NCI-H524 treated with DMSO at 0.1 percent for 48 hours (cell line): Measurements from ENCODE around the gene CYP2W1.
"Not testable (repeated sequence)": the region's sequence is repeated elsewhere in the genome, so short reads cannot be mapped to it uniquely, and the experiment has no call there.

ENCODE experiments used
- DNase-seq: peaks from one replicate; lab custom pipeline; 2025; lab: John Stamatoyannopoulos, UW

Gene CYP2W1, protein sequence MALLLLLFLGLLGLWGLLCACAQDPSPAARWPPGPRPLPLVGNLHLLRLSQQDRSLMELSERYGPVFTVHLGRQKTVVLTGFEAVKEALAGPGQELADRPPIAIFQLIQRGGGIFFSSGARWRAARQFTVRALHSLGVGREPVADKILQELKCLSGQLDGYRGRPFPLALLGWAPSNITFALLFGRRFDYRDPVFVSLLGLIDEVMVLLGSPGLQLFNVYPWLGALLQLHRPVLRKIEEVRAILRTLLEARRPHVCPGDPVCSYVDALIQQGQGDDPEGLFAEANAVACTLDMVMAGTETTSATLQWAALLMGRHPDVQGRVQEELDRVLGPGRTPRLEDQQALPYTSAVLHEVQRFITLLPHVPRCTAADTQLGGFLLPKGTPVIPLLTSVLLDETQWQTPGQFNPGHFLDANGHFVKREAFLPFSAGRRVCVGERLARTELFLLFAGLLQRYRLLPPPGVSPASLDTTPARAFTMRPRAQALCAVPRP

DNA sequence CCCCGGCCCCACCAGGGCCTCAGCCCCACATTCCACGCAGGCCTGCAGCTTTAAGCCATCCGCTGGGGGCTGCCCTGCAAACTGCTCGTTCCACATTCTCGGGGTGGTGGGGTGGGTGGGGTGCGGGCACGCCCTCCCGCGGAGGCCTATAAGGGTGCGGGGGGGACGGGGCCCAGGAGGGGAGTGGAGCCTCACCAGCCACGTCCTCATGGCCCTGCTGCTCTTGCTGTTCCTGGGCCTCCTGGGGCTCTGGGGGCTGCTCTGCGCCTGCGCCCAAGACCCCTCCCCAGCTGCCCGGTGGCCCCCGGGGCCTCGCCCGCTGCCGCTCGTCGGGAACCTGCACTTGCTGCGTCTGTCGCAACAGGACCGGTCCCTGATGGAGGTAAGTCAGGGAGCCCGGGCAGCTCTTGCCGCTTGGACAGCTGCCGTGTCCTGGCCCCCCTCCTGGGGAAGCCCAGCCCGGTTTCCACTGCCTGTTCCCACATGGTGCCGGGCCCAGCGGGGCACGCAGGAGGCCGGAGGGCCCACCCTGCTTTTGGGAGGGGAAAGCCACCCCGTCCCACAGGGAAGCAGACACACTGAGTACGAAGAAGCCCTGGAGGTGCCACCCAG lies at the start of gene CYP2W1:
CYP2W1 (plus strand) TSS at position 178 of the 612 bp plus-strand sequence; CDS start at position 209, 31 bp downstream.
- no peak for DNase-seq

DNA sequence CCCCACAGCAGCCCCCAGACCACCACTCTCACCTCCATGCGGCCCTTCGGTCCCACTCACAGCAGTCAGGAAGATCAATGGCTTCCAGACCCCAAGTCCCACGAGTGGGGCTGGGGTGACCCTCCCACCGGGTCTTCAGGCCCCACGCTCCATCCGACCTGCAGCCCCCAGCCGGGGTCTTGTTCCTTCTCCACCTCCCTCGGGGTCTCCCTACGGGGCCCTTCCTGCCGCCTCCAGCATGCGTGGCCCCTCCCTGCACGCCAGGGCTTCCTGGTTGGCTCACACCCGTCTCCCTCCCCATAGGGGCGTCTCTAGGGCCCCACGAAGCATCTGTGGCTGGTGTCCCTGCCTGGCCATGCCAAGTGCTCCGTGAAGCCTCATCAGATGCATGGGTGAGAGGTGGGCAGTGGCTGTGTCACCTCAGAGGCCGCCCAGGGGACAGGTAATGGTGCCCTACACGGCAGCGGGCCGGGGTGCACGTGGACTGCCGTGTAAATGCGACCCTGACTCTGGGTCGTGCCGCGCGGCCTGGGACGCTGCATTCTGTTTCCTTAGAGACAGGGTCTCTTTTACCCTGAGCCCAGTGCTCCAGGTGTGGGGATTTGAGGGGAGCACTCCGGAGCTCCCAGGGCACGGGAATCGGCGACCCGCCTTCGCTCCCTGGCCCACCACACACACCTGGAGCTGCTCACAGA lies 48.4 kb upstream of the CYP2W1 start:
- DNase-seq = no peak

DNA sequence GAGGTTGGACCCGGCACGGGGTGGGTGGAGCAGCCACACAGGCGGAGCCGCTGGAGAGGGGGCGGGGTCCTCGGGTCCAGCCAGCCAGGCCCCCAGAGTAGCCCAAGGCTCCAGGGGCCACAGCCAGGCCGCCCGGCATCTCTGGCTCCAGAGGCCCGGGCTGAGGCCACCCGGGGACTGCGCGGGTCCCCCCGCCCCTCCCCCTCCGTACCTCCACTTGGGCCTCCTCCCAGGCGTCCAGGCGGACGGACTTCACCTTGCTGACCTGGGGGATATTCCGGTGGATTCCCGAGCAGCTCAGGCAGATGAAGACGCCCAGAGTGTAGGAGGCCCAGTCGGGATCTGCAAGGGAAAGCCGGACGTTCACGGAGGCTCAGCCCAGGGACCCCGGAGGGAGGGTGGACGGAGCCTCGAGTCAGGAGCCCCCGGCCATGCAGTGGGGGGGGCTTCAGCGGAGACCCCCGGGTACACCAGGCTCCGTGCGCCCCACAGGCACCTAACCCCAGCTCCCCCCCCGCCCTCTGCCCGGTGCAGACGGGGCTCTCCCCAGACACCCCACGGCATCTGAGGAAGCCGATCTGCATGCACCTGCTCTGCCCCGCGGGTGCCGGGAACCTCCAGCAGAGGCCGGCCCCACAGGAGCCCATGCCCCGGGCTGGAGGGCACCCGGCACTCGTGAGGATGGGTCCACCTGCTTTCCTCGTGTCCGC lies 47.7 kb upstream of the CYP2W1 start:
- DNase-seq = no peak

DNA sequence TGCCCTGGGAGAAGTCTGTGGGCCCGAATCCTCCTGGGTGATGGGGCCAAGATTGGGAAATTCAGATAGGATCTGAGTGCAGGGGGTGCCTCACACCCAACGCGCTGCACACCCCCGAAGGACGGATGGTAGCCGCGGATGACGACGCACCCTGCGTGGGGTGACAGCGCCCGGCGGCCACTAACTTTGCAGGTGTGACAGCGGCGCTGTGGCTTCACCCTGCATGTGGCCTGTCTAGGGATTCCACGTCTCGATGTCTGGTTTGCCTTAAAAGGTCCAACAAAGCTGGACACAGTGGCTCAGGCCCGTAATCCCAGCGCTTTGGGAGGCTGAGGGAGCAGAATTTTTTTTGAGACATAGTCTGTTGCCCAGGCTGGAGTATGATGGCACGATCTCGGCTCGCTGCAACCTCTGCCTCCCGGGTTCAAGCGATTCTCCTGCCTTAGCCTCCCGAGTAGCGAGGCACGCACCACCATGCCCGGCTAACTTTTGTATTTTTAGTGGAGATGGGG lies 47.1 kb upstream of the CYP2W1 start:
- no peak for DNase-seq

DNA sequence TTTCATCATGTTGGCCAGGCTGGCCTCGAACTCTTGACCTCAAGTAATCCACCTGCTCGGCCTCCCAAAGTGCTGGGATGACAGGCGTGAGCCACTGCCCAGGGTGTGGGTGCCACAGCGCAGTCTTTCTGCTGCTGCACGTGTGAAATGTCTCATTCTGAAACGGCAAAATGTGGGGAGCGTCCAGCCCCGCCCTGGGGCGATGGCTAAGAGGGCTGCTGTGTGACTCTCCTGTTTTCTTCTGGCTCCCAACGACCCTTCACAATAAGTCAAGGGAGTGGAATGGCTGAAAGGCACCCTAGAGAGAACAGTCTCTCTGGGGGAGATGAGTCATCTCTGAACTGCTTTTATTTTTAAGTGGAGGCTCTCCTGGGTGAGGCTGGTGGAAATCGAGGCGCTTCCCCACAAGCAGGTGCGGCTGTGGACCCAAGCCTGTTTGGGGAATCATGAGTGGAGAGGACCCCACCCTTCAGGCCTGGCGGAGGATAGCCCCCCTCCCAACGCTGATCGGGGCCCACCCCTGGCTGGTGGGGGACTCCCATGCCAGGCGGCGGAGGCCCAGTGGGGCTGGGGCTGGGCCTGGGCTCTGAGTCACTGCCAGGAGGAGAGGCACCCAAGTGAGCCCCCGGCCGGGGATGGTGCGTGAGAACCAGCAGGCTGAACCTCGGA lies 46.5 kb upstream of the CYP2W1 start:
- DNase-seq = no peak

DNA sequence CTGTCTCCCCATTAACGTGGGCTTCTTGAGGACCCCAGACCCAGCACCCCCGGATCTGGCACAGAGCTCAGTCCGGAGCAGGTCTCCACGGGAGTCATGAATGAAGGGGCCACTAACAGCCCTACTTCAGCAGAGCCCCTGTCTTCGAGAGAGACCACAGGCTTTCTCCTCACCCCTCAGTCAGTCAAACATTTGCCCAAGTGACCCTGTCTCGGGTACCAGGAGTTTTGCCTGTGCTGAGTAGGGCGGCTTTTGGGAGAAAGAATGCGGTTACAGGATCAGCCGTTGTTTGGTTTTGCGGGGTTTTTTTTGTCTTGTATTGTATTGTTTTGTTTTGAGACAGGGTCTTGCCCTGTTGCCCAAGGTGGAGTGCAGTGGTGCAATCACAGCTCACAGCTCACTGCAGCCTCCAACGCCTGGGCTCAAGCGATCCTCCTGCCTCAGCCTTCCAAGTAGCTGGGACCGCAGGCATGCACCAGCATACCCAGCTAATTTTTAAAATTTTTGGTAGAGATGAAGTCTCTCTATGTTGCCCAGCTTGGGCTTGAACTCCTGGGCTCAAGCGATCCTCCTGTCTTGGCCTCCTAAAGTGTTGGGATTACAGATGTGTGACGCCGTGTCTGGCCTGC lies 45.0 kb upstream of the CYP2W1 start:
- no peak for DNase-seq

DNA sequence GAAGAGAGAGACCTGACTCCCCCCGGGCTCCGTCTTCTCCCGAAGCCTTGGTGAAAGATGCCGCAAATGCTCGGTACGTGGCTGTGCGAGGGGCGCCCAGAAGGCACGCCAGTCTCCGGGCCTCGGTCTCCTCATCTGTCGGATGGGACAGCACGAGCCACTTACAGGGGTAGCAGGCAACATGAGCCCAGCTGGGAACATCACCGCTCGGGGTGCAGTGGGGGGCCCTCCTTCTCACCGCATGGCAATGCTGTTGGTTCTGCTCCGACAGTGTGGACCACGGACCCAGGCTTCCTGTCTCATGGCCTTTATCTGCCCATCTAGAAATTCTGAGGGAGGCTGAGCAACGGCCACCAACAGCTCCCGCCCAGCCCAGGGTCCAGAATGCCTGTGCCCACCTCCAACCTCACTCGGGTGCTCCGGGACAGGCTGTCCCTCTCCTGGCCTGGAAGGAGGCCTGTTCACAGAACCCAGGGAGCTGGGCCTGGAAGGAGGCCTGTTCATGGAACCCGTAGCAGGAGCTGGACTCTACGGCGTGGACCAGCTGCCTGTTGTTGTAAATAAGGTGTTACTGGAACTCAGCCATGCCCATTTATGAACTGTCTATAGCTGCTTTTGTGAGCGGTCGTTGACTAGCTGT lies 44.3 kb upstream of the CYP2W1 start:
- no peak for DNase-seq

DNA sequence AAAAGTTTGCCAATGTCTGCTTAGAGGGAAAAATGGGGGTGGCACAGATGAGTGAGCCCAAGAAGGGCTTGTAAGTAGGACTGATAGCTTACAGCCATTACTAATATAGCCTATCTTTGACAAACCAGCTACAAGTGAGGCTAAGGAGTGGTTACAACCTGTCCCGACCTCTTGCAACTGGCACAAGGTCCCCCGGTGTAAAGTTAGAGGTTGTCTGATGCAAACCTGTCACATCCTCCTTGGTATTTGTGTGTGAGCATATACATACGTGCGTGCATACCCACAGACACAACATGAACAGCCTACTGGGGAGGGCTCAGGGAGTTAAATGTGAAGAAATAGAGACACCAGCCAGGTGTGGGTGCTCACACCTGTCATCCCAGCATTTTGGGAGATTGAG lies 43.1 kb upstream of the CYP2W1 start:
- no peak for DNase-seq

DNA sequence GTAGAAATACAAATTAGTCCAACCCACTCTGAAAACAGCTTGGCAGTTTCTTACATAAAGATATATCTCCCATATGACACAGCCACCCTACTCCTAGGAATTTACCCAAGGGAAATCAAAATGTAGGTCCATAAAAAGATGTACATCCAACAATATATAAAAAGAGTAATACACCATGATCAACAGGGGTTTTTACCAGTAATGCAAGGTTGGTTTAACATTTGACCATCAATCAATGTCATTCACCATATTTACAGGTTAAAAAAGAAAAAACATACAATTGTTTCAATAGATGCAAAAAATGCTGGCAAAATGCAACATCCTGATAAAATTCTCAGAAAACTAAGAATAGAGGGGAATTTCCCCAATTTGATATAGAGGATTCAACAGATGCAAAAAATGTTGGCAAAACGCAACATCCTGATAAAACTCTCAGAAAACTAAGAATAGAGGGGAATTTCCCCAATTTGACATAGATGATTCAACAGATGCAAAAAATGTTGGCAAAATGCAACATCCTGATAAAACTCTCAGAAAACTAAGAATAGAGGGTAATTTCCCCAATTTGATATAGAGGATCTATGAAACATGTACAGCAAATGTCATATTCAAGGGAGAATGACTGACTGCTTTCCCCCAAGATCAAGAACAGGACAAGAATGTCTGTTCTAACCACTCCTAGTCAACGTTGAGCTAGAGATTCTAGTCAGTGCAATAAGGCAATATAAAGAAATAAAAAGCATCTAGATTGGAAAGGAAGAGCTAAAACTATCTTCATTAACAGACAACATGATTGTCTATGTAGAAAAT lies 42.2 kb upstream of the CYP2W1 start:
- DNase-seq = no peak

DNA sequence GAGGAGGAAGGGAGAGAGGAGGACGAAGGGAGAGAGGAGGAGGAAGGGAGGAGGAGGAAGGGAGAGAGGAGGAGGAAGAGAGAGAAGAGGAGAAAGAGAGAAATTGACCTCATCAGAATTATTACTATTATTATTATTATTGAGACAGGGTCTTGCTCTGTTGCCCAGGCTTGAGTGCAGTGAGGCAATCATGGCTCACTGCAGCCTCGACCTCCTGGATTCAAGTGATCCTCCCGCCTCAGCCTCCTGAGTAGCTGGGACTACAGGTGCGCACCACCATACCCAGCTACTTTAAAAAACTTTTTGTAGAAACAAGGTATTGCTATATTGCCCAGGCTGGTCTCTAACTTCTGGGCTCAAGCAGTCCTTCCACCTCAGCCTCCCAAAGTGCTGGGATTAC lies 39.2 kb upstream of the CYP2W1 start:
- DNase-seq = not testable (repeated sequence)

DNA sequence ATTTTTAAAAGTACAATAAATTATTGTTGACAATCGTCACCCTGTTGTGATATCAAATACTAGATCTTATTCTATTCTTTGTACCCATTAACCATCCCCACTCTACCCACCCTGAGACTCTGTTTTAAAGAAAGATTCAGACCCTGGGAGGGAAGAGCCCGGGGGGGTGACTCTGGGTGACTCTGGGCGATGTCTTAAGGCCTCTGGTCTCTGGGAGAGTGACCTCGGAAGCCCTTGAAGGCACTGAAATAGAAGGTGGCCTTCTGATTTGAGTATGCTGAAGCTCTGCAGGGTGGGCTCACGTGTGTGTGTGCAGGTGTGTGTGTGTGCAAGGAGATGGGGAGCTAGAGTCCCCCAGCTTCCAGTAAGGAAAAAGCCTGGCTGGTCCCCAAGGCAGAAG lies 38.2 kb upstream of the CYP2W1 start:
- no peak for DNase-seq

DNA sequence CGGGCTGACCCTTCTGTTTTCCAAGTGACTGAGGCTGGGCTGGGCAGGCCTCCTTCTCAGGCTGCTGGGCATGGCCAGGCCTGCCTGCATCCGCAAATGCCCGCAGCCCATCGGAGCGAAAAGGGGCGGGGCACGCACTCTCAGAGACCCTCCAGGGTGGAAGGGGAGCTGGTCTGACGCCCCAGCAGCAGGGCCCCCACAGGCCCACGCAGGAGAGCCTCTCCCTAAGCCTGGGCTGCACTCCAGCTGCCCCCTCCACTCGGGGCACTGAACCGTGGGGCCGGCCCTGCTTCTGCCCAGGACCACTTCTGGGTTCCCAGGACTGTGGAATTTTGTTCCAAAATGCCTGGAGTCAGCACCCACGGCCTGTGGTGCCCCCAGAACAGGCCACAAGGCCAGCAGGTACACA lies 37.8 kb upstream of the CYP2W1 start:
- DNase-seq = no peak

DNA sequence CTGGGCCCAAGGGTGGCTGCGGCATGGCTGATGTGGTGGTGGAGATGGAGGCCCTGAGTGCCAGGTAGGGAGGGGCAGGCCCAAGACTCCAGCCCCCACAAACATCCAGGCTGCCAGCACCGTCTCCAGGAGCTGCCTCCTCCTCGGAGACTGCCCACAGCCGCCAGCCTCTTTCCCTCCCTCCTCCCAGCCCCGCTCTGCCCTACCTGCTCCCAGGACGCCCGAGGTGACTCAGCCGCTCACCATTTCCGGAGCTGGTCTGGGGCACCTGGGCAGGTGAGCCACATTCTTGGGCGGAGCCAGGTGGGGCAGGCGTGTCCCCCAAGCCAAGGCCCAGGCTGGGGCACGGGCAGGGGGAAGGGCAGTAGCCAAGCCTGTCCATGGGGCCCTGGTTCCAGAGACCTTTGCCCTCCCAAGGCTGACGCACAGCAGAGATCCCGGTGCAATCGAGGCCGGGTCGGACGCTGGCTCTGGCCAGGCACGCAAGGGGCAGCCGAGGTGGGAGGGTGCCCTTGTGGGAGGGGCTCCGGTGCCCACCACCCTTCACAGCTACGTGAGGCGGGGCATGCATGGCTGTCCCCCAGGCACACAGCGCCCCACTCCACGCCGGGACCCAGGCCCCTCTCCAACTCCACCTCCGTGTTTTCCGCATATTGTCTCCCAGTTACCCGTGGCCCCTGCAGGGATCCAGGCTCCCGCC lies 37.3 kb upstream of the CYP2W1 start:
- DNase-seq = no peak

DNA sequence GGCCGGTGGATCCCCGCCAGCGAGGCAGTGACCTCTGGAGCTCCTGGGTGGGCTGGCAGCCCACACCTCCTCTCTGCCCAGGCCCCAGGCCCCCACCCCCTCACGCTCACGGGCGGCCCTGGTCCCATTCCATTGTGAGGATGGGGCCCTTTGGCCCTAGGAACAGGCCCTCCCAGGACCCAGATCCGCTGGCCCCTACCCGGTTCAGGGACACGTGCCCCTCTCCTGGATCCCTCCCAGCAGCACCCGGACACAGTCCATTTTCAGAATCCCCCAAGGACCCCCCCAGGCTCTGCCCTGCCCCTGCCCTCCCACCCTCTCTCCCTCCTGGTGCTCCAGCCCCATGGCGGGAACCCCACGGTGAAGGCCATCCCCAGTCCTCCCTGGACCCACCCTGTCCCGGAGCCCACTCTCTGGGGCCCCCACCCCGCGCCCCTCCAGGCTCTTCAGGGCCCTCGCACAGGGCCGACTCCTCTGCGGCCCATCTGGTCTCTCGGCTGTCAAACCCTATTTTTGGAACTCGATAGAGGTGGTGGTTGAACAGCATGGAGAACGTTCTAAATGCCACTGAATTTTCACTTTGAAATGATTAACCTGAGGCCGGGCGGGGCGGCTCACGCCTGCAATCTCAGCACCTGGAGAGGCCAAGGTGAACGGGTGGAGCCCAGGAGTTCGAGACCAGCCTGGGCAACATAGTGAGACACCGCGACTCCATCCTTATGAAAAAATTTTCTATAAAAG lies 36.6 kb upstream of the CYP2W1 start:
- no peak for DNase-seq

DNA sequence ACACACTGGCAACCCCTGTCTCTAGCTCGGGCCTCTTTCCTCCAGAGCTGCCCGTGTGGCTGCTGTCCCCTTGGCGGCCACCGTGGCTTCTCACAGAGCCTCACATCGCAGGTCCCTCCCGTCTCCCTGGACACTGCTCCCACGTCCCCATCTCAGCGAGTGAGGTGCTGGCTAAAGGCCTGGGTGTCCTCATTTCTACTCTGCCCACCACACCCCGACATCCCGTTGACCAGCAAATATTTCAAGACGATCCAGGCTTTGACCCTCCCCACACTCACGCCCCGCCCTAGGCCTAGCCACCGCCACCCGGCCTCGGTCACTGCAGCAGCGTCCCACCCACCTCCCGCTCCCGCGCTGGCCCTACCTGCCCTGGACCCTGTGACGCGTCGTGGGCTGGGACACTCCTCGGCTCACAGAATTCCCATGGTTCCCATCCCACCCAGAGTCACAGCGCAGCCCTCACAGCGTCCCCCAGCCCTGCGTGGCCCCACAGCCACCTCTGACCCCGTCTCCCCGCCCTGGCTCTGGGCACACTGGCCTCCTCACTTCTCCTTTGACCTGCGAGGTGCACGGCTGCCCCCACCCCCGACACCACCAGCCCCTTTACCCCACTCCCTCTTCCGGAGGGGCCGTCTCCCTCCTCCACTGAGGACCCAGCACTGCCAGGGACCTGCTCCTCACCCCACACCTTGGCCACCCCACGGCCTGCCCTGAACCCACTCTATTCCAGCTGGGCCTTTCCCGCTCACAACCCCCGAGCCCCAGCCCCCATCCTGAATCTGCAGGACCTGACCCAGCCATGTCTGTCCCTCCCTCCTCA lies 35.4 kb upstream of the CYP2W1 start:
- DNase-seq = no peak

DNA sequence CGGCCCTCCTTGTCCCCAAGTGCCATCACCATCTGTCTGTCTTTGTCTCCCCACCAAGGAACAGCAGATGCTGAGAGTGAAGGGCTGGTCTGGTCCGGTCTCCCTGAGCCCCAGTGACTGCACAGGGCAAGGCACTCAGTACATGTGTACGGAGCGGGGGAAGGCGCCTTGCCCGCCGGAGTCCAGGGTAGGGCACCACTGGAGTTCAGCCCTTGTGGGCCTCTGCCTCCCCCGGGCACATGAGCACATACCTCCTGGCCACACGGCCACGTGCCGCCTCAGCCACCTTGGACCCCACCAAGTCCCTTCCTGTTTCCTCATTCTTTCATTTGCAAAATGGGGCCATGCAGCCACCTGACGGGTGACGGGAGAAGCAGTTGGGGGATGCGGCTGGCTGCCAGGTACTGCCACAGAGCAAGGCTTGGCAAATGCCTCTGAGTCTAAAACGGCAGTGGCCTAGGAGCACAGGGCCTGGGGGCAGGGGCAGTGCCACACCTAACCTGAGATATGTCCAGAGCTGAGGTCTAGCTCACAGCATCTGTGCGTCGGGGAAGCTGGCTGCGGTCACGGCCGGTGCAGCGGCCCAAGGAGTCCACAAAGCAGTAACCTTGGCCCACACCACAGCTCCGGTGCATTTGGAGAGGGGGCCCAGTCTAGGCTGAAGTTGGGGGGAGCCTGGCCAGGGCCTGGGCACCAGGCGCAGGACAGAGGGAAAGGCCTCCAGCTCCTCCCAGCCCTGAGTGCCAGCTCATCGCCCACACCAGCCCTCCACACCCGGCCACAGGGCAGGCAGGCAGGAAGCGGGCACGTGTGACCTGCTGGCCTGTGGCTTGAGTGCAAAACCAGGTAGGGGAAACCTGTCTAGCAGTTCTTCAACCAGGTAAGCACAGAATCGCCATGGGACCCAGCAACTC lies 33.7 kb upstream of the CYP2W1 start:
- no peak for DNase-seq
